Medulla oblongata (tissue), 1 donor: ENCODE measurements around the gene BMP3.
"Not testable (repeated sequence)": the region's sequence is repeated elsewhere in the genome, so short reads cannot be mapped to it uniquely, and the experiment has no call there.

Experiments used
- DNase-seq: peaks from one replicate; pipeline ENCODE4 v3.0.0-alpha.2; 2015; ENCODE audit errors: extremely low spot score

The BMP3 gene, protein sequence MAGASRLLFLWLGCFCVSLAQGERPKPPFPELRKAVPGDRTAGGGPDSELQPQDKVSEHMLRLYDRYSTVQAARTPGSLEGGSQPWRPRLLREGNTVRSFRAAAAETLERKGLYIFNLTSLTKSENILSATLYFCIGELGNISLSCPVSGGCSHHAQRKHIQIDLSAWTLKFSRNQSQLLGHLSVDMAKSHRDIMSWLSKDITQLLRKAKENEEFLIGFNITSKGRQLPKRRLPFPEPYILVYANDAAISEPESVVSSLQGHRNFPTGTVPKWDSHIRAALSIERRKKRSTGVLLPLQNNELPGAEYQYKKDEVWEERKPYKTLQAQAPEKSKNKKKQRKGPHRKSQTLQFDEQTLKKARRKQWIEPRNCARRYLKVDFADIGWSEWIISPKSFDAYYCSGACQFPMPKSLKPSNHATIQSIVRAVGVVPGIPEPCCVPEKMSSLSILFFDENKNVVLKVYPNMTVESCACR

DNA sequence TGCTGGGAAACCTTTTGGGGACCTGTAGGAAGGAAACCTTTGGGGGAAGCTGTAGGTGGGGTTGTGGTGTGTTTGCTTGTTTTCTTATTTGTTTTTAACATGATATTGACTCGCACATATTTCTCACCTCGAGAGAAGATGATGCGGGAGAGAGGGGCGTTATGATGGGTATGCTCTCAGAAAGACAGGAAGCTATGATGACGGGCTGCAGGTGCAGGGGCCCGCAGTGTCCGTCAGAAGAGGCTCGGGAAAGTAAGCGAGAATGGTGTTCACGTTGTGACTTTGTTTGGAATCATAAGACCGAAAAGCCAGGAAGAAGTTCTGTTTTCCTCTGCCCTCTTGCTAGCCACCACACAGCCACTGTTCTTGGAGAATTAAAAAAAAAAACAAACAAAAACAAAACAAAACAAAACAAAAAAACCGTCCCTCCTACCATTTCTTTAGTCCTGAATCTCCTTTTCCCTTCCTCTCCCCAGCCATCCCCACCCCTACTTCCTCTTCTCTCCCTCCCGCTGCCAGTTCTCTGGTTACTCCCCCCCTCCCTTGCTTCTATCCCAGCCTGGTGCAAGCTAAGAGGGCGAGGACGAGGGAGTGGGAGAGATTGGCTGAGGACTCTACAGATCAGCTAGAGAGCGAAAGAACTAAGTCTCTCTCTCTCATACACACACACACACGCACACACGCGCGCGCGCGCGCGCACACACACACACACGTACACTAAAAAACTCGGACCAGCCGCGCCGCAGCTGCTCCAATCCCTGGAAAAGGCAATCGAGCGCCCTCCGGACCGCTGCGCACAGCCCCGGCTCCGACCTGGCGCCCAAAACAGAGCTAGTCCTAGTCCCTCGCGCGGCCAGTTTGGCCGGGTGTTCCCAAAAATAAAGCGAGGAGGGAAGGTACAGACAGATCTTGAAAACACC, at the start of gene BMP3:
Gene BMP3 (plus strand): TSS at position 648 of the 920 bp plus-strand sequence. CDS start 577 bp downstream, outside the sequence.
- no peak for DNase-seq

DNA sequence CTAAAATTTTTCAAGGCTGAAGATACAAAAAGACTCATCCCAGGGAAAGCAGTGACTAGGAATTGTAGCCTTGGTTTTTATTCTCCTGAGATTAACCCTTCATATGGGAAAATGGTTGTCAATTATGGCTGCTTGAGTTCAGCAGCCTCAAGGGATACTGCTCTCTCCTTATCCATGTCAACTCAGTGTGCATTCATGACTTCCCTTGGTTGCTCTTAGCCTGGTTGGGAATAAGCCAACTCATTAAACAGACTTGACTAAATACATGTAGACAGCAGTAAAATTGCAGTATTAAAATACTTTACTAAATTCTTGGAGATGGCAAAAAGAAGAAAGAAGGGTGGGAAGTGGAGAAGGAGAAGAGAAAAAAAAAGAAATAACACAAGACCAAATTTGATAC, 44.5 kb upstream of the BMP3 start:
- no peak for DNase-seq

DNA sequence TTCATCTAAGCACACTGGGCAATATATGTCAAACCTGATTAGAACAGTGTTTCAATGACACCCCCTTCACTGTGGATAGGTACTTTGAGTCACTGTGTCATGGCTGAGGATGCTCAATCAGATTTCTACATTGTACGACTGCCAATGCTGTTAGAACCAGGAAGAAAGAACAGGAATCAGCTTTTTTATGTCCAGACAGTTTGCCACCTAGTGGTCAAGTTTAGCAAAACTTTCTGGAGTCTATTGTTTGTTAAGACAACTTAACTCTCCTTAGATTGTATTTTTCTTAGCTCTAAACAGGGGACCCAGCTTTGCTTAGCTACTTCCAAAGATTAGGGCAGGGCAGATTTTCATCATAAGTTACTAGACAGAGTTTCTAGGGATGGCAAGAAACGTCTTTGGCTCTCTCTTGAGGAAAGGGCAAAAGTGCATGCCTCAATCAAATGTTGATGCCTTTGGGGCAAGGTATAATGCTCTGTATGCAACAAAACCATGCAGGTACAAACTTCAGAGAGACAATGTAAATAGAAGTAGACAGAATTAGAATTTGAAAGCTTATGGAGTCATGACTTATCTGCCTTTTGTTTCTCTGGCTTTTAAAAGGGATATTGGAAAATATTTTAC, 40.5 kb upstream of the BMP3 start:
- DNase-seq: peak; percentile 81

DNA sequence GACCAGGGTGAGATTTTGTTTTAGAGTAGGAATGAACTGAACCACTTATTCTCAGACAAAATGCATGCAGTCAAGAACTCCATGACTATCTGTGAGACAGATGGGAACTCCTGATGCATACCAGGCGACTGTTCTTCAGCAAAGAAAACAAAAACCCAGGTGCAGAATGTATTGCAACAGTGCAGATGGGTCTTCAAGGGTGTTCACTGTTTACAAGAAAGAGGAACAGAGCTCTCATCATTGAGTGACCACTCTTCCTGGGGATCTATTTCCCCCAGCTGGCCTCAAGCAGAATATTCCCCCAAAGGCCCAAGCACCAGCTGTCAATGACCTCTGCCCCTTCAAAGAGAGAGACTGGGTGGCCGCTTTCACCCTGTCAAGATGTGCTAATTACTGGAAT, 39.7 kb upstream of the BMP3 start:
- DNase-seq: no peak

DNA sequence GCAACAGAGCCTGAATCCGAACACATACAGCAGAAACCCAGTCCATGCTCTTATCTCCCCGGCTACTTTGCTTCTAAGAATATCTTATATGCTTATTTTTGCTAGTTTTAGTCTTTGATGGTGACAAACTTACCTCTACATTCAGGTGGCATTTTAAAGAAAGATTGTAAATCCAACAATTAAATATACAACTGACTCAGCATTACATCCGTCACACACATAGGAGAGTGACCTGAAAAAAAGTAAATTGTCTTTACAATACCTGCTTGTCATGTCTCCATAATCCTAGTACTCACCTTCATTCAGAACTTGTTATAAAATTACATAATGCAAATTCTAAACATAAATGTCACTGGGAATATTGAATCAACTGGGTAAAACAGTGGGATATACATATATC, 30.6 kb upstream of the BMP3 start:
- no peak for DNase-seq

DNA sequence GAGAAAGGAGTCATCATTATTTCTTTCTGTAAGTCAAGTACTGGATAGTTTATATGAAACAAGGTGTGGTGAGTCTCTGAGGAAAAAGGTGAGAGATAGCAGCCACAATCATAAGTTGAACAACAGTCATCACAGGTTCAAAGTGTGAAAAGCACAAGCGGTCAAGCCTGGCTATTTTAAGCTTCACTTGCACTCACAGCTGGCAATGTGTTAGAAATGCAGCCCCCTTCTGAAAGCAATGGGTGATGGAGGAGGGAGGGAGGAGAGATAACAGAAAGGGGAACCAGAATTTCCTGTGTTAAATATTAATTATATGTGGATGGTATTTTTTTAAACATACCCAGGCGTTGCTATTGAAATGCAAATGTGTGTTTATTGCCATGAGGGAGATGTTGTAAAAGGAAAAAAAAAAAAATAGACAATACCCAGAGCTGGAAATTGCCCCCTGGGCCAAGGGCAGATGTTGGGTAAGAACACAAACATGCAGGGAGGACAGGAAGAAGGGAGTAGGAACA, 26.9 kb upstream of the BMP3 start:
- no peak for DNase-seq

DNA sequence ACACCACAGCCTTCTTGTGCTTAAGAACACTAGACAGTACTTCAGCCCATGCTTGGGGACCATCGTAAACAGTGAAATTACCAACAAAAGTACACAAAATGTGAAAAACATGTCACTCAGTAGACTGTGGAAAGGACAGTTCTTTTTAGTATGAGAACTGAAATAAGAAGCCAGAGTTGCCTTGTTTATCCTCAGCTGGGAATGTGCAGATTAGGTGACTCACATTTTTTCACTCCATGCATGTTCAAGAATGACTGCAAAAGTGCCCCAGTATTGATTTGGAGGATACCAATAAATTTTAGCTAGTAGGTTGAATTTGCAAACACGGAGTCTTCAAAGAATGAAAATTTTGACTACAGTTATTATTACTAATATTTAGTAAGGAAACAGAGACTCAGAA, 23.1 kb upstream of the BMP3 start:
- DNase-seq: no peak

DNA sequence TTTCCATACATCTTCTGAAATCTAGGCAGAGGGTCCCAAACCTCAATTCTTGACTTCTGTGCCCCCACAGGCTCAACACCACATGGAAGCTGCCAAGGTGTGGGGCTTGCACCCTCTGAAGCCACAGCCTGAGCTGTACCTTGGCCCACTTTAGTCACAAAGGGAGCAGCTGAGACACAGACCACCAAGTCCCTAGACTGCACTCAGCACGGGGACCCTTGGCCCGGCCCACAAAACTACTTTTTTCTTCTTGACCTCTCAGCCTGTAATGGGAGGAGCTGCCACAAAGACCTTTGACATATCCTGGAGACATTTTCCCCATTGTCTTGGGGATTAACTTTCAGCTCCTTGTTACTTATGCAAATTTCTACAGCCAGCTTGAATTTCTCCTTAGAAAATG, 13.9 kb upstream of the BMP3 start:
- not testable (repeated sequence) for DNase-seq

DNA sequence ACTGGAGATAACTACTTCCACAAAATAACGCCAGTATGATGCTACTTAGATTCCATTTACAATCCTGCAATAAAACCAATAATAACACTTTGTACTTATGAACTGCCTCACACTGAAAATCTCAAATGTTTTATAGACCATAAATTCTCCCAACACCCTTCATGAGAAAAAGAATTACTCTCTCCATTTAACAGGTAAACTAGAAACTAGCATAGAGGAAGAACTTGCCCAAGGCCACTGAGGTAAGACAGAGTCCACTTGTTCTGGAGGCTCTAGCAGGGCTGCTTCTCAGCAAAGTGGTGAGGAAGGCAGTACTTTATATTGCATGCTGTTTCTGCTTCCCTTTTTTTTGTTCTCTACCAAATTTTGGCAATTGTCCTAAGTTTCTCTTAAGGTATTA, 11.5 kb upstream of the BMP3 start:
- no peak for DNase-seq

DNA sequence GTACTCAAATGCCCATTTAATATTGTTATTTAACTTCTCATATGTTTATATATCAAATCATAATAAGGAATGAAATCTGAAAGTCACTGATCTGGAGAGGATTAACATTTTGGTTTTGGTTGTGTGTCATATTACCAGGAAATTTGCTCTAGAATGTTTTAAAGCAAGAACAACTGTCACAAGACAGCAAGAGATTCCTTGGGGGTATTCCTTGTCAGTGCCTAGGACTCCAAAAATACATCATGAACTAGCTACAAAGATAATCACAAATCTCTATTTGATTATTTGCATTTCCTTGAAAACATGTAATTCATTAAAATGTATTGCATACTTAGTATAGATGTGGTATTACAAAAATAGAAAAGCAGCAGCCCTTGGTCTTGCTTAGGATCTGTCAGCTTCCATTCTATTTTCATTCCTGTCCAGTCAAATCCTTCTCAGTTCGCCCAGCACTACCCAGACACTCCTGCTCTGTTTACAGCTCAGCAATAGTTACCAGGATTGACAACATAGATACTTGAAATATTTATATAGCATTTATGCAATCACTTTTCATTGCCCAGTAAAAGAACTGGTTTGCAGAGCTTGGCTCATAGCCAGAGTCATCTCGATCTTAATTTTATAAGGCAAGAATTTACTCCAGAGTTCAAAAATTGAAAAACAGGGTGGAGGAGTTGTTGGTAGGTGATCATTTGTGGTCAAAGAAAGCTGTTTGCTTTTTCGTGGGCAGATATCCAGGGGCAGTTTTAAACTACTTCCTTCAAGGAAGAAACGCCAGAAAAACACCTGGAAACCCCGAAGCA, 9.2 kb upstream of the BMP3 start:
- DNase-seq: no peak

DNA sequence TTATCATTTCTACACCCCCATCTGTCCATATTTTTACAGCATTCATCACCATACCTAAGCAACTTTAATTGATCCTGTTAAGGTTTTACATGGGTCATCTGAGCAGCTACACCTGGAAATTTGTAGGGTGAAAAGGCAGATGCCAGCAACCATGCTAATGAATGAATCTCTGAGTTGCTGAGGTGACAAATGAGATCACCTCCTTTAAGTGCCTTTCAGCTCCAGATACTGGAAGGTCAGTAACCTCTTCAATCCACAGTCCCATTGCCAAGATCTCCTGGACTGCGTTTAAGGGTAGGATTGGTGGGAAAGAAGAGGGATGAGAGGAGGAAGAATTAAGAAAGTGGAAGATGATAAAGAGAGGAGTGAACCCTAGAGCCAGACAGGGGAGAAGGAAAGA, 8.5 kb upstream of the BMP3 start:
- no peak for DNase-seq

DNA sequence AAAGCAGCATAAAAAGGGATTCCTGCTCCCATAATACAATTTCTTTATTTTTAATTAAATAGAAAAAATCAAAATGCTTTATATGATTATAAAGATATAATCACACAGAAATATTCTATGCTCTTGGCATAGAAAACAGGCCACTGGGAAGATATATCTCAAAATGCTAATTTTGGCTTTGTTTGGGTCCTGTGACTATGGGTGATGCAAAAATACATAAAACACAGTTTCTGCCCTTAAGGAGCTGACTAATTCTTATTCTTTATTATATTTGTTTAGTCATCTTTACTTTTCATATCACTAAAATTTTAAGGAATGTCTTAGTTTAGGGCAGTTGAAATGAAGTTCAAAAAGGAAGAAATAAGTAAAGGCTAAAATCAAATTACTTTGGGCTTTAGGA, 7.0 kb upstream of the BMP3 start:
- no peak for DNase-seq

DNA sequence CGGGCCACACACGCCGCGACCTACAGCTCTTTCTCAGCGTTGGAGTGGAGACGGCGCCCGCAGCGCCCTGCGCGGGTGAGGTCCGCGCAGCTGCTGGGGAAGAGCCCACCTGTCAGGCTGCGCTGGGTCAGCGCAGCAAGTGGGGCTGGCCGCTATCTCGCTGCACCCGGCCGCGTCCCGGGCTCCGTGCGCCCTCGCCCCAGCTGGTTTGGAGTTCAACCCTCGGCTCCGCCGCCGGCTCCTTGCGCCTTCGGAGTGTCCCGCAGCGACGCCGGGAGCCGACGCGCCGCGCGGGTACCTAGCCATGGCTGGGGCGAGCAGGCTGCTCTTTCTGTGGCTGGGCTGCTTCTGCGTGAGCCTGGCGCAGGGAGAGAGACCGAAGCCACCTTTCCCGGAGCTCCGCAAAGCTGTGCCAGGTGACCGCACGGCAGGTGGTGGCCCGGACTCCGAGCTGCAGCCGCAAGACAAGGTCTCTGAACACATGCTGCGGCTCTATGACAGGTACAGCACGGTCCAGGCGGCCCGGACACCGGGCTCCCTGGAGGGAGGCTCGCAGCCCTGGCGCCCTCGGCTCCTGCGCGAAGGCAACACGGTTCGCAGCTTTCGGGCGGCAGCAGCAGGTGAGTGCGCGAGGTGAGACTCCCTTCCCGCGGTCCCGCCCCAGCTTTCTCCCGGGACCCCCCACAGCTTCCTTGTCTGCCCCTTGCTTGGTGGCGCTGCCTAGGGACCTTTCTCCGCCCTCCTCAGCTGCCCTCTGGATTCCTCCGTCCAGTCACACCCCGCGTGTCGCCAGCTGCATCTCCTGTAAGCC, 678 bp downstream of the BMP3 start:
- no peak for DNase-seq

DNA sequence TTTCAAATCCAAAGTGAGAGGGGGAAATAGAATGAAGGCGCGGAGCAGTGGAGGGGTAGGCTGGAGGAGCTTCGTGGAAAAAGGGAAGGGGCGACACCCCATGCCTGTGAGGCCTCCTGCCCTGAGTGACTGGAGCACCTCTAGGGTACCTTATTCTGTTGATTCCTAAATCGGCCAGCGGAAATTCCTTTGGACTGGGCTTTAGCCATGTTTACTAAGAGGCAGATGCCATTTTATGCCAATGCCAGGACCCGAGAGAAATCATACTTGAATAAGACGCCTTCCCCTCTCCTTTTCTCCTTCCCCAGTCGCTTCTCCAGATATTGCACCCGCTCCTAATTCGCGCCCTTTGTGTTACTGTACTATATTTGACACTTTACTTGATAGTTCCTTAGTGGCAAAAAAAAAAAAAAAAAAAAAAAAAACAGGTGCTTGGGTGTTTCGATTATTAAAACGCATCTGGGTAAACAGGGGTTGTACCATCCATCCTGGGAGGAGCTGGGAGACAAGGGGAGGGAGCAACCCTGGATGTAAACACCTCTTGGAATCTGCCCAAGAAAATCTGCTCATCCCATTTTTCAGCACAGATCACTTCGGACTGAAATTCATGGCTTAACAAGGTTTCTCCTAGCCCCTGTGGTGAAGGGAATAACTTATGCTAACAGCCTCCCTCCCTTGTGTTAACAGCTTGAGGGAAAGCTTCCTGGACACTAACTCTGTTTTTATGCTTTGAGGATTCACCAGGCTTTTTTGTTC, 1.5 kb downstream of the BMP3 start:
- no peak for DNase-seq

DNA sequence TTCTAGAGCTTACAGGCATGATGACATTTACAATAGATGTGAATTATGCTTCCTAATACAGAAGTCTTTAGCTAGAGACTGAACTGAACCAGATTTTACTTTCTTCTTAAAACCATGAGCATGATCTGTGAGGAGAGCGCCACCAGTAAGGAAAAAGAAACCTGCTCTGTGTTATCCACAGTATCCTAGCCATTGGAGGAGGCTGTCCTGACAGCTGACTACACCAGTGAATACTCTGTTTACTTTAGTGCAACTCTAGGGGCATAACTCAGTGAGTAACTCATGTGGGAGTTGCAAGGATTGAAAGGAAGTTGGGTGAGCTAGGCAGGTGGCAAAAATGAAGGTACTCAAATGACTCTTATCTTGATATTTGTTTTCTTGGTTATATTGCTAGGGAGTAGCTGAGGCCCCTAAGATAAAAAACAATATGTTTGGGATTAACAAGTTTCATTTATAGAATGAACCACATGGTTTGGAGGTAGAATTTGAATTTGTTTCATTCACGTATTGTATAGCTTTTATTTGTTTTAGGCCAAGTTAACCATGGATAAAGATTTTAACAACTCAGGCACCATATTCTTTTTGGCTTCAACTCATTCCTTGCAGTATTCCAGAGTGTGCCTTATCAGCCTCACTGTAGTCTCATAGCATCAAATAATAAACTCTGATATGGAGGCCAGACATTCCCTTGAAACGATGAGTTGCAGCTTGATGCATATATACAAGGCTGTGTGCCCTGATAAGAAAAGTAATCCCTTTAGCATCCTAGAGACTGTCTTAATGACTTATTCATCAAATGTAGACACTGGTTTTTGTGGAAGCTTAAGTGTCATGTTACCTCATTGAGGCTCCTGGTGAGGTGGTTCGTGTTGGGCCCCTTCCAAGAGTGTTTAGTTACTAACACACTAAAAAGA, 2.5 kb downstream of the BMP3 start:
- DNase-seq: no peak

DNA sequence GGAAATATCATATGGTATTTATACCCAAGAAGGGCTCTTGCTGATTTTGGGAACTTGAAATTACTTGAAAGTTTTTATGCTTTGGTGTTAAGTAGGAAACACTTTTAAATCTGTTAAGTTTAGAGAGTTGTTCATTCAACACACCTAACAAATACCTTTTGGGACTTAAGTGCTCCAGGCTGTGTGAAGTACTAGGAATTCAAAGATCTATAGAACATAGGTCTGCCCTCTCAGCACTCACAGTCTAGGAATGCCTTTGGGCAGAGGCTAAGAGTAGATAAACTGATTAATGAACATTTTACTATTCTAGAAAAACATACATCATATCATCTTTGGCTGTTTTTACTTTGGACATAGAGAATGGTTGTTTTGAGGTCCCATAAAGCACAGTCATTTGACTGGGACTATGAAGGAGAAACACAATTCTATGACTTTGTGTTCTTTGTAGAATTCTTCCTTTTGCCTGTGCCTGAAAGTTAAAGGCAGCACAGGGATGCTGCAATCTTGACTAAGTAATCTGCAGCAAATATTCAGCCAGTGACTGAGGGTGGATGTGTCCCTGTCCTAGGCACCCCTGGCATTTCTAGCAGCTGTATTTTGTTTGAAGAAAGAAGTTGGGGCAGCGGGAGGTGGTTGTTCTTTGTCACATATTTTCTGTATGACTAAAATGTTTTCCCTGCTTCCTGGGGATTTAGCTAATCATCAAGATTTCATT, 8.3 kb downstream of the BMP3 start:
- no peak for DNase-seq

DNA sequence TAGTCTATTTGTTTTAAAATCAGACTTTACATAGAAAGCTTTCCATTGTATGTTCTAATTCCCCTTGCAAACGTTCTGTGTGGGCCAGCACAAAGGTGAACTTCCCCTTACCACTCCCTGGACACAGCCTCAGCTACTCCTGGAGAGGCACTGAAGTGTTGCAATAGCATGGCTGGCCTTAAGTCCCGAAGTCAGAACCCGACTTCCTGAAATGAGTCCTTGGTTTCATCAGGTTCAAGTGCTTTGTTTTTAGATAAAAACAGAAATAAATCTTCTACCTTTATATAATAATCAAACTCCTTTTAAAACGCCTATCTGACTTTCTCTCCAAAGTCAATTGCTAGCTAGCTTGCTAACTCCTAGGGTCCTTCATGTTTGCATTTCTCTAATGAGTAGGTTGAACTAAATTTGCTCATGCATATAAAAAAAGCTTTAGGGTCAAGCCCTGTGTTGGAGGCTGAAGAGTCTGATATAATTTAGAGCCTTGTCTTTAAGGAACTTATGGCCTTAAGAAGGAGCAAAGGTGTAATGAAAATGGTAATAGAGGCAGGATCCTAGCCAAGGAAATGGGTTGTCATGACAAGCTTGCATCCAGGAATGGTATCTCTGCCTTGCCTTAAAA, 9.0 kb downstream of the BMP3 start:
- no peak for DNase-seq
